Measurements from ENCODE around the gene NDUFAF3.
"Not testable (repeated sequence)": the region's sequence is repeated elsewhere in the genome, so short reads cannot be mapped to it uniquely, and the experiment has no call there.

NDUFAF3 gene

GRCh38 chr3:49001155-49001554, 20.8 kb upstream of the NDUFAF3 start:
- DNase-seq = peak; percentile 31

GRCh38 chr3:49004352-49005302, 17.3 kb upstream of the NDUFAF3 start:
- DNase-seq = peak; percentile 63

- no peak for DNase-seq
Measured at GRCh38 chr3:49005303-49005680, 16.6 kb upstream of the NDUFAF3 start.

- DNase-seq = no peak
Measured at GRCh38 chr3:49005998-49006397, 15.9 kb upstream of the NDUFAF3 start.

GRCh38 chr3:49006408-49007067, 15.4 kb upstream of the NDUFAF3 start:
- peak; percentile 60 for DNase-seq

- DNase-seq = peak; percentile 99
Measured at GRCh38 chr3:49007068-49007770, 14.7 kb upstream of the NDUFAF3 start, which contains the start of gene WDR6. Gene WDR6, plus strand, starts transcription at chr3:49007391. Its CDS starts 41 bp downstream, at chr3:49007432.

- DNase-seq = peak; percentile 98
Measured at GRCh38 chr3:49007771-49008528, 14.0 kb upstream of the NDUFAF3 start.

GRCh38 chr3:49008627-49009026, 13.3 kb upstream of the NDUFAF3 start:
- DNase-seq = not testable (repeated sequence)

- DNase-seq = no peak
Measured at GRCh38 chr3:49009396-49009795, 12.5 kb upstream of the NDUFAF3 start.

- no peak for DNase-seq
Measured at GRCh38 chr3:49012441-49013017, 9.4 kb upstream of the NDUFAF3 start.

- no peak for DNase-seq
Measured at GRCh38 chr3:49013113-49013737, 8.7 kb upstream of the NDUFAF3 start.

GRCh38 chr3:49013738-49014660, 7.9 kb upstream of the NDUFAF3 start:
- peak; percentile 78 for DNase-seq

- DNase-seq = no peak
Measured at GRCh38 chr3:49015072-49015471, 6.8 kb upstream of the NDUFAF3 start.

GRCh38 chr3:49015765-49016164, 6.2 kb upstream of the NDUFAF3 start:
- no peak for DNase-seq

GRCh38 chr3:49016414-49017228, 5.3 kb upstream of the NDUFAF3 start:
- DNase-seq = no peak

GRCh38 chr3:49017229-49017970, 4.5 kb upstream of the NDUFAF3 start:
- DNase-seq = peak; percentile 55

GRCh38 chr3:49017971-49018706, 3.8 kb upstream of the NDUFAF3 start, which contains the start of gene DALRD3:
Gene DALRD3, minus strand, starts transcription at chr3:49018580. Its CDS starts 16 bp downstream, at chr3:49018564.
- DNase-seq = peak; percentile 89

GRCh38 chr3:49018707-49019006, 3.3 kb upstream of the NDUFAF3 start:
- DNase-seq = no peak
